ENCODE measurements around the gene OXT.

GRCh38 chr20:3085571-3086072, 14.2 kb downstream of the OXT start:
- no peak for TF ChIP-seq POLR2A (IDR thresholded peaks at IDR 0.05)
- TF ChIP-seq, protein P1, sequence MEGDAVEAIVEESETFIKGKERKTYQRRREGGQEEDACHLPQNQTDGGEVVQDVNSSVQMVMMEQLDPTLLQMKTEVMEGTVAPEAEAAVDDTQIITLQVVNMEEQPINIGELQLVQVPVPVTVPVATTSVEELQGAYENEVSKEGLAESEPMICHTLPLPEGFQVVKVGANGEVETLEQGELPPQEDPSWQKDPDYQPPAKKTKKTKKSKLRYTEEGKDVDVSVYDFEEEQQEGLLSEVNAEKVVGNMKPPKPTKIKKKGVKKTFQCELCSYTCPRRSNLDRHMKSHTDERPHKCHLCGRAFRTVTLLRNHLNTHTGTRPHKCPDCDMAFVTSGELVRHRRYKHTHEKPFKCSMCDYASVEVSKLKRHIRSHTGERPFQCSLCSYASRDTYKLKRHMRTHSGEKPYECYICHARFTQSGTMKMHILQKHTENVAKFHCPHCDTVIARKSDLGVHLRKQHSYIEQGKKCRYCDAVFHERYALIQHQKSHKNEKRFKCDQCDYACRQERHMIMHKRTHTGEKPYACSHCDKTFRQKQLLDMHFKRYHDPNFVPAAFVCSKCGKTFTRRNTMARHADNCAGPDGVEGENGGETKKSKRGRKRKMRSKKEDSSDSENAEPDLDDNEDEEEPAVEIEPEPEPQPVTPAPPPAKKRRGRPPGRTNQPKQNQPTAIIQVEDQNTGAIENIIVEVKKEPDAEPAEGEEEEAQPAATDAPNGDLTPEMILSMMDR (IDR thresholded peaks at IDR 0.05) = no peak
